ENCODE results near the gene RPS2.

The RPS2 gene

GRCh38 chr16:1953734-1954133 is 10.9 kb downstream of the RPS2 start:
- Histone ChIP-seq H3K4me3 (no peak overlapping the region), H3K9me3 (no peaks in the 10 kb centered on the region), H3K4me2 (no peak overlapping the region), H3K9ac (no peak overlapping the region), H3K27me3 (no peaks in the 10 kb centered on the region), H3K27ac (no peak overlapping the region), H3K36me3 (no peaks in the 10 kb centered on the region), H3K4me1 (no peaks in the 10 kb centered on the region), H4K20me1 (no peaks in the 10 kb centered on the region)
- no peak for TF ChIP-seq Cebpa-rat (IDR thresholded peaks at IDR 0.05)

- TF ChIP-seq Cebpa-rat (IDR thresholded peaks at IDR 0.05): no peak
- H3K27ac ChIP-seq: no peak overlapping the region
These were observed 14.1 kb downstream of the RPS2 start for GRCh38 chr16:1950559-1950958.

GRCh38 chr16:1950047-1950446 is 14.6 kb downstream of the RPS2 start:
- no peaks in the 10 kb centered on the region for H3K27me3 ChIP-seq
- H3K9ac ChIP-seq: no peak overlapping the region
- no peak overlapping the region for H3K27ac ChIP-seq
- TF ChIP-seq Cebpa-rat (IDR thresholded peaks at IDR 0.05): no peak
- H3K4me3 ChIP-seq: no peak overlapping the region
- no peaks in the 10 kb centered on the region for H3K36me3 ChIP-seq
- H3K9me3 ChIP-seq: no peaks in the 10 kb centered on the region
- no peak overlapping the region for H3K4me2 ChIP-seq
- no peaks in the 10 kb centered on the region for H4K20me1 ChIP-seq
- no peaks in the 10 kb centered on the region for H3K4me1 ChIP-seq

More at GRCh38 chr16:1950559-1950958, 14.1 kb downstream of the RPS2 start:
- Histone ChIP-seq H3K4me2 (no peak overlapping the region), H3K9me3 (no peaks in the 10 kb centered on the region), H3K36me3 (no peaks in the 10 kb centered on the region), H3K9ac (no peak overlapping the region), H4K20me1 (no peaks in the 10 kb centered on the region), H3K27me3 (no peaks in the 10 kb centered on the region), H3K4me1 (no peaks in the 10 kb centered on the region), H3K4me3 (no peak overlapping the region)

GRCh38 chr16:1949507-1949906 is 15.1 kb downstream of the RPS2 start:
- Histone ChIP-seq H3K4me3 (no peak overlapping the region), H3K4me1 (no peaks in the 10 kb centered on the region), H3K9me3 (no peaks in the 10 kb centered on the region), H3K36me3 (no peaks in the 10 kb centered on the region), H3K9ac (no peak overlapping the region), H4K20me1 (no peaks in the 10 kb centered on the region), H3K27ac (no peak overlapping the region), H3K27me3 (no peaks in the 10 kb centered on the region), H3K4me2 (no peak overlapping the region)
- TF ChIP-seq Cebpa-rat (IDR thresholded peaks at IDR 0.05): no peak

GRCh38 chr16:1947369-1947670 is 17.3 kb downstream of the RPS2 start:
- Histone ChIP-seq H3K4me2 (no peak overlapping the region), H3K27ac (no peak overlapping the region)

GRCh38 chr16:1946495-1947368 is 17.9 kb downstream of the RPS2 start:
- H3K36me3 ChIP-seq: no peaks in the 10 kb centered on the region
- no peak overlapping the region for H3K9ac ChIP-seq
- peaks cover 17% of the 10 kb centered on the region for H3K4me1 ChIP-seq
- peaks cover 9% of the 10 kb centered on the region; the same call in 1 of the 2 replicates for H3K27me3 ChIP-seq
- H4K20me1 ChIP-seq: peaks cover 9% of the 10 kb centered on the region
- no peak overlapping the region for H3K4me2 ChIP-seq
- no peak overlapping the region for H3K27ac ChIP-seq
- no peaks in the 10 kb centered on the region for H3K9me3 ChIP-seq
- TF ChIP-seq Cebpa-rat (IDR thresholded peaks at IDR 0.05): no peak
- no peak overlapping the region for H3K4me3 ChIP-seq

More at GRCh38 chr16:1947369-1947670, 17.3 kb downstream of the RPS2 start:
- no peak for TF ChIP-seq Cebpa-rat (IDR thresholded peaks at IDR 0.05)
- Histone ChIP-seq H3K4me3 (no peak overlapping the region), H3K9ac (no peak overlapping the region), H3K27me3 (peaks cover 3% of the 10 kb centered on the region; the same call in 1 of the 2 replicates), H3K36me3 (no peaks in the 10 kb centered on the region), H4K20me1 (peaks cover 4% of the 10 kb centered on the region), H3K9me3 (no peaks in the 10 kb centered on the region), H3K4me1 (peaks cover 11% of the 10 kb centered on the region)

- Histone ChIP-seq H4K20me1 (peaks cover 19% of the 10 kb centered on the region), H3K27me3 (peaks cover 10% of the 10 kb centered on the region; the same call in 1 of the 2 replicates), H3K4me3 (no peak overlapping the region), H3K9me3 (no peaks in the 10 kb centered on the region), H3K4me2 (no peak overlapping the region), H3K27ac (no peak overlapping the region), H3K9ac (no peak overlapping the region), H3K36me3 (no peaks in the 10 kb centered on the region), H3K4me1 (peaks cover 27% of the 10 kb centered on the region)
- no peak for TF ChIP-seq Cebpa-rat (IDR thresholded peaks at IDR 0.05)
These were observed 18.9 kb downstream of the RPS2 start for GRCh38 chr16:1945559-1946391.

- H3K36me3 ChIP-seq: no peaks in the 10 kb centered on the region
- no peak overlapping the region for H3K9ac ChIP-seq
- peaks cover 10% of the 10 kb centered on the region; the same call in 1 of the 2 replicates for H3K27me3 ChIP-seq
- H3K4me1 ChIP-seq: peaks cover 37% of the 10 kb centered on the region
- no peak overlapping the region for H3K27ac ChIP-seq
- H3K4me2 ChIP-seq: no peak overlapping the region
- no peaks in the 10 kb centered on the region for H3K9me3 ChIP-seq
- peaks cover 30% of the 10 kb centered on the region for H4K20me1 ChIP-seq
- no peak for TF ChIP-seq Cebpa-rat (IDR thresholded peaks at IDR 0.05)
- no peak overlapping the region for H3K4me3 ChIP-seq
These were observed 19.9 kb downstream of the RPS2 start for GRCh38 chr16:1944612-1945199.

GRCh38 chr16:1942810-1943726 is 21.6 kb downstream of the RPS2 start, which contains the start of gene MSRB1:
Gene MSRB1, minus strand, starts transcription at chr16:1943199. Its CDS starts 43 bp downstream, at chr16:1943156.
- Histone ChIP-seq H3K9ac (peak within 1 kb of the TSS; percentile 79), H3K27ac (peak within 1 kb of the TSS; percentile 69)

More at GRCh38 chr16:1942810-1943726, 21.6 kb downstream of the RPS2 start, which contains the start of gene MSRB1:
- Histone ChIP-seq H3K4me1 (peaks cover 46% of the 10 kb centered on the region), H3K4me2 (peak within 1 kb of the TSS; percentile 100), H4K20me1 (peaks cover 30% of the 10 kb centered on the region), H3K4me3 (peak within 1 kb of the TSS; percentile 89), H3K9me3 (no peaks in the 10 kb centered on the region), H3K36me3 (peaks cover 14% of the 10 kb centered on the region), H3K27me3 (peaks cover 10% of the 10 kb centered on the region; the same call in 1 of the 2 replicates)
- TF ChIP-seq Cebpa-rat (IDR thresholded peaks at IDR 0.05): no peak
